Tibial artery (tissue), 4 donors: ENCODE data around the gene BNC2.

ENCODE experiments used
- DNase-seq, 2 donors: peaks; one replicate each; pipeline ENCODE4 v3.0.0-alpha.2; 2019
- H3K27ac ChIP-seq, 2 donors: fragments of 200-600 bp; sonication (generic) in 1 of 2; 1 replicate in 1 of 2; 2 replicates in 1 of 2; pipeline ENCODE4 v1.5.1; 2018 to 2019; ENCODE audit warnings: mild to moderate bottlenecking in 1 of 2
- H3K27me3 ChIP-seq, 2 donors: fragments of 200-600 bp; sonication (generic) in 1 of 2; one replicate each; pipeline versions ENCODE4 v1.5.1 to v1.6.0; 2016 to 2019
- H3K36me3 ChIP-seq, 3 donors: fragments of 200-600 bp; sonication (generic) in 2 of 3; one replicate each; pipeline ENCODE4 v1.5.1; 2016 to 2019; ENCODE audit warnings: mild to moderate bottlenecking in 2 of 3
- H3K4me1 ChIP-seq, 4 donors: fragments of 200-600 bp; sonication (generic) in 2 of 4; 1 replicate in 3 of 4; 2 replicates in 1 of 4; pipeline ENCODE4 v1.5.1; 2016 to 2019
- H3K4me3 ChIP-seq, 2 donors: fragments of 200-600 bp; sonication (generic) in 1 of 2; 1 replicate in 1 of 2; 2 replicates in 1 of 2; pipeline ENCODE4 v1.5.1; 2018 to 2019; ENCODE audit warnings: mild to moderate bottlenecking in 2 of 2
- H3K9me3 ChIP-seq, 3 donors: fragments of 200-600 bp; sonication (generic) in 1 of 3; one replicate each; pipeline ENCODE4 v1.5.1; 2016 to 2019
- CTCF ChIP-seq, 2 experiments: fragments of 200-600 bp in 1 of 2; fragments of 450-650 bp in 1 of 2; IDR thresholded peaks; one replicate each; pipeline ENCODE4 v1.5.1; 2017 to 2019; ENCODE audit warnings: antibody characterized with exemption in 2 of 2, mild to moderate bottlenecking in 1 of 2, moderate library complexity in 1 of 2
- intact Hi-C: fragments of 100-400 bp; cut with DNase I; formaldehyde crosslinking; loops from one replicate; pipeline ENCODE4 v1.15.0; 2023; ENCODE audit warnings: low total_unique reads

BNC2 gene

GRCh38 chr9:16515879-16516301 is 354.6 kb downstream of the BNC2 start:
- intact Hi-C loops = no loop called here
- Histone ChIP-seq H3K27me3 (no peaks in the 10 kb centered on the region), H3K4me3 (no peak overlapping the region), H3K4me1 (peaks cover 0 to 33% (median 6%) of the 10 kb centered on the region in 4 donors), H3K36me3 (no peaks in the 10 kb centered on the region), H3K9me3 (no peaks in the 10 kb centered on the region), H3K27ac (peak overlapping the region; percentile 22 to 56)
- DNase-seq = no peak
- no peak for TF ChIP-seq CTCF (IDR thresholded peaks at IDR 0.05)

GRCh38 chr9:16515207-16515606 is 355.3 kb downstream of the BNC2 start:
- H3K36me3 ChIP-seq = no peaks in the 10 kb centered on the region
- no peaks in the 10 kb centered on the region for H3K27me3 ChIP-seq
- no peak overlapping the region for H3K4me3 ChIP-seq
- no peaks in the 10 kb centered on the region for H3K9me3 ChIP-seq
- peak overlapping the region in 1 of 2 donors; percentile 56 for H3K27ac ChIP-seq
- intact Hi-C loops = no loop called here
- TF ChIP-seq CTCF (IDR thresholded peaks at IDR 0.05) = no peak
- DNase-seq = no peak
- peaks cover 0 to 32% (median 6%) of the 10 kb centered on the region in 4 donors for H3K4me1 ChIP-seq

DNA sequence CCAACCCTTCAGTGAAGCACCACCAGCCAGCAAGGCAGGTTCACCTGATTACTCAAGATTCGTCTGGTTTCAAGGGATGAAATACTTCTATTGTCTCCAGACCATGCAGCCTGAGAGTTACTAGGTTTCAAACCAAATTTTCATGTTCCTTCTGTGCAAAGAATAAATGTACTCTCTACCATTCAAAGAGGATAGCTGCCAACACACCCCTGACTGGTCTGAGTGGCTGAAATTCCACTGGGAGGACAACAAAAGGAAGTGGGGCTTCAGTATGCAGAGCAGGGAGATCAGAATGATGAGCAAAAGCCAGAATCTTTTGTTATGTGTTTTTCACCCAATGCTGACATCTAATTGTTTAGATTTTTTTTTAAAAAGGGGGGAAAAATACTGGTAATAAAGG is 356.3 kb downstream of the BNC2 start:
- no peak for DNase-seq

GRCh38 chr9:16512281-16512680 is 358.2 kb downstream of the BNC2 start:
- no peak for TF ChIP-seq CTCF (IDR thresholded peaks at IDR 0.05)
- intact Hi-C loops = no loop called here

More for the DNA sequence above, 356.3 kb downstream of the BNC2 start:
- H3K27me3 ChIP-seq = no peaks in the 10 kb centered on the region
- no peaks in the 10 kb centered on the region for H3K36me3 ChIP-seq
- intact Hi-C loops = no loop called here
- H3K9me3 ChIP-seq = no peaks in the 10 kb centered on the region
- no peak overlapping the region for H3K27ac ChIP-seq
- H3K4me1 ChIP-seq = peaks cover 0 to 36% (median 6%) of the 10 kb centered on the region in 4 donors
- TF ChIP-seq CTCF (IDR thresholded peaks at IDR 0.05) = no peak
- no peak overlapping the region for H3K4me3 ChIP-seq

GRCh38 chr9:16510482-16510881 is 360.0 kb downstream of the BNC2 start:
- intact Hi-C loops = no loop called here
- H3K4me1 ChIP-seq = peaks cover 0 to 19% (median 0%) of the 10 kb centered on the region in 4 donors
- H3K9me3 ChIP-seq = no peaks in the 10 kb centered on the region
- no peaks in the 10 kb centered on the region for H3K36me3 ChIP-seq
- TF ChIP-seq CTCF (IDR thresholded peaks at IDR 0.05) = no peak
- DNase-seq = no peak
- H3K4me3 ChIP-seq = no peak overlapping the region
- no peaks in the 10 kb centered on the region for H3K27me3 ChIP-seq
- no peak overlapping the region for H3K27ac ChIP-seq

More at GRCh38 chr9:16512281-16512680, 358.2 kb downstream of the BNC2 start:
- H3K4me3 ChIP-seq = no peak overlapping the region
- no peaks in the 10 kb centered on the region for H3K27me3 ChIP-seq
- DNase-seq = no peak
- H3K9me3 ChIP-seq = no peaks in the 10 kb centered on the region
- H3K27ac ChIP-seq = no peak overlapping the region
- H3K4me1 ChIP-seq = peaks cover 0 to 34% (median 6%) of the 10 kb centered on the region in 4 donors
- H3K36me3 ChIP-seq = no peaks in the 10 kb centered on the region

DNA sequence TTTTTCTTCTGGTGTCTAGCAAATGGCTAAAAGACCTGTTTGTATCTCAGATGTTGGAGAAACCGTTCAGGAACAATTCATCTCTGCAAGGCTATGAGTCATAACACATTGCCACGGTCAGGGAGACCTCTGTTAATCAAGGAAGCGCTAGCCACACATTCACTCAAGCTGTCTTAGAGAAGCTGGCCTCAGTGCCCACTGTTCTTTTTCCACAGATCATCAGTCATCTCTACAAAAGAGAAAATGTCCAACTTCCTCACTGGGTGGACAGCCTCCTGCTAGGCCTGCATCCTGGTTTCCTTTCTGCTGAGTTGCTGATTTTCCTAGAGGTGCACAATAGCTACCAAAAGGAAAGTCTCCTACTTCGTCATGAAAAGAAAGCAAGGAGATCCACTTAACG is 360.5 kb downstream of the BNC2 start:
- Histone ChIP-seq H3K9me3 (no peaks in the 10 kb centered on the region), H3K4me3 (no peak overlapping the region), H3K4me1 (peaks cover 0 to 19% (median 0%) of the 10 kb centered on the region in 4 donors), H3K27me3 (no peaks in the 10 kb centered on the region), H3K27ac (no peak overlapping the region), H3K36me3 (no peaks in the 10 kb centered on the region)
- intact Hi-C loops = no loop called here
- no peak for TF ChIP-seq CTCF (IDR thresholded peaks at IDR 0.05)
- no peak for DNase-seq
